Duodenal mucosa (tissue), 2 donors: ENCODE measurements around the gene ANKRD11.
"Not testable (repeated sequence)": the region's sequence is repeated elsewhere in the genome, so short reads cannot be mapped to it uniquely, and the experiment has no call there.

Experiments
- H3K27ac ChIP-seq: one replicate; pipeline ENCODE4 v1.7.0; 2013; ENCODE audit warnings: low read depth, low read length
- H3K27me3 ChIP-seq, 2 donors: one replicate each; pipeline ENCODE4 v1.7.0; 2013; ENCODE audit warnings: low read length in 2 of 2, control low read depth in 1 of 2; ENCODE audit not compliant: insufficient read depth in 2 of 2, control insufficient read depth in 1 of 2
- H3K36me3 ChIP-seq, 2 donors: one replicate each; pipeline ENCODE4 v1.7.0; 2013; ENCODE audit warnings: low read length in 2 of 2, control low read depth in 1 of 2; ENCODE audit not compliant: insufficient read depth in 2 of 2, control insufficient read depth in 1 of 2
- H3K4me1 ChIP-seq, 2 donors: one replicate each; pipeline ENCODE4 v1.7.0; 2013; ENCODE audit warnings: low read length in 2 of 2, control low read depth in 1 of 2; ENCODE audit not compliant: insufficient read depth in 2 of 2, control insufficient read depth in 1 of 2
- H3K4me3 ChIP-seq, 2 donors: one replicate each; pipeline ENCODE4 v1.7.0; 2013; ENCODE audit warnings: low read length in 2 of 2, low read depth in 1 of 2
- H3K9ac ChIP-seq, 2 donors: one replicate each; pipeline ENCODE4 v1.7.0; 2013; ENCODE audit warnings: low read length in 2 of 2, low read depth in 1 of 2
- H3K9me3 ChIP-seq, 2 donors: one replicate each; pipeline ENCODE4 v1.7.0; 2013; ENCODE audit warnings: low read length in 2 of 2, control low read depth in 1 of 2; ENCODE audit not compliant: control insufficient read depth in 1 of 2

Gene ANKRD11

GRCh38 chr16:89467382-89467781, 23.0 kb downstream of the ANKRD11 start:
- Histone ChIP-seq H3K9me3 (no peaks in the 10 kb centered on the region), H3K4me1 (peaks cover 20 to 36% of the 10 kb centered on the region in 2 donors)

GRCh38 chr16:89466920-89467319, 23.4 kb downstream of the ANKRD11 start:
- H3K9me3 ChIP-seq: no peaks in the 10 kb centered on the region
- no peak overlapping the region for H3K4me3 ChIP-seq
- H3K4me1 ChIP-seq: peaks cover 16 to 31% of the 10 kb centered on the region in 2 donors
- no peak overlapping the region for H3K27ac ChIP-seq
- H3K9ac ChIP-seq: no peak overlapping the region
- no peaks in the 10 kb centered on the region for H3K27me3 ChIP-seq
- peaks cover 4 to 7% of the 10 kb centered on the region in 2 donors for H3K36me3 ChIP-seq

More at GRCh38 chr16:89467382-89467781, 23.0 kb downstream of the ANKRD11 start:
- Histone ChIP-seq H3K9ac (no peak overlapping the region), H3K36me3 (peaks cover 4 to 7% of the 10 kb centered on the region in 2 donors), H3K27me3 (no peaks in the 10 kb centered on the region), H3K27ac (no peak overlapping the region), H3K4me3 (no peak overlapping the region)

GRCh38 chr16:89463312-89463711, 27.0 kb downstream of the ANKRD11 start:
- not testable (repeated sequence) for H3K4me3 ChIP-seq, H3K36me3 ChIP-seq, H3K9me3 ChIP-seq, H3K4me1 ChIP-seq, H3K9ac ChIP-seq, H3K27ac ChIP-seq, H3K27me3 ChIP-seq

- not testable (repeated sequence) for H3K4me3 ChIP-seq, H3K9ac ChIP-seq, H3K9me3 ChIP-seq, H3K4me1 ChIP-seq, H3K27me3 ChIP-seq, H3K36me3 ChIP-seq, H3K27ac ChIP-seq
Measured at GRCh38 chr16:89462639-89463038, 27.7 kb downstream of the ANKRD11 start.

GRCh38 chr16:89461890-89462289, 28.5 kb downstream of the ANKRD11 start:
- H3K27ac ChIP-seq, H3K27me3 ChIP-seq, H3K4me3 ChIP-seq, H3K9ac ChIP-seq, H3K4me1 ChIP-seq, H3K9me3 ChIP-seq, H3K36me3 ChIP-seq: not testable (repeated sequence)

GRCh38 chr16:89460556-89460955, 29.8 kb downstream of the ANKRD11 start:
- H3K4me1 ChIP-seq: peaks cover 0 to 2% of the 10 kb centered on the region in 2 donors
- peaks cover 2 to 4% of the 10 kb centered on the region in 2 donors for H3K36me3 ChIP-seq
- H3K27me3 ChIP-seq: no peaks in the 10 kb centered on the region
- H3K9me3 ChIP-seq: no peaks in the 10 kb centered on the region
- H3K9ac ChIP-seq: no peak overlapping the region
- no peak overlapping the region for H3K4me3 ChIP-seq
- H3K27ac ChIP-seq: no peak overlapping the region

GRCh38 chr16:89458967-89459366, 31.4 kb downstream of the ANKRD11 start:
- no peak overlapping the region for H3K4me3 ChIP-seq
- no peaks in the 10 kb centered on the region for H3K36me3 ChIP-seq
- H3K27me3 ChIP-seq: no peaks in the 10 kb centered on the region
- H3K27ac ChIP-seq: no peak overlapping the region
- no peak overlapping the region for H3K9ac ChIP-seq
- H3K4me1 ChIP-seq: peaks cover 5 to 12% of the 10 kb centered on the region in 2 donors
- H3K9me3 ChIP-seq: no peaks in the 10 kb centered on the region

- Histone ChIP-seq H3K27ac (no peak overlapping the region), H3K9ac (no peak overlapping the region), H3K36me3 (no peaks in the 10 kb centered on the region), H3K4me1 (peaks cover 9 to 16% of the 10 kb centered on the region in 2 donors), H3K27me3 (no peaks in the 10 kb centered on the region), H3K9me3 (no peaks in the 10 kb centered on the region), H3K4me3 (no peak overlapping the region)
Measured at GRCh38 chr16:89458551-89458950, 31.8 kb downstream of the ANKRD11 start.

- Histone ChIP-seq H3K4me3 (no peak overlapping the region), H3K36me3 (no peaks in the 10 kb centered on the region), H3K9ac (no peak overlapping the region), H3K27me3 (no peaks in the 10 kb centered on the region), H3K9me3 (no peaks in the 10 kb centered on the region), H3K4me1 (peaks cover 19 to 25% of the 10 kb centered on the region in 2 donors), H3K27ac (no peak overlapping the region)
Measured at GRCh38 chr16:89456419-89456959, 33.9 kb downstream of the ANKRD11 start.

GRCh38 chr16:89455692-89456091, 34.7 kb downstream of the ANKRD11 start:
- Histone ChIP-seq H3K27ac (no peak overlapping the region), H3K9me3 (no peaks in the 10 kb centered on the region), H3K4me1 (peaks cover 19 to 28% of the 10 kb centered on the region in 2 donors), H3K4me3 (no peak overlapping the region), H3K27me3 (no peaks in the 10 kb centered on the region), H3K36me3 (no peaks in the 10 kb centered on the region), H3K9ac (no peak overlapping the region)

GRCh38 chr16:89455178-89455577, 35.2 kb downstream of the ANKRD11 start:
- Histone ChIP-seq H3K4me1 (peaks cover 24 to 31% of the 10 kb centered on the region in 2 donors), H3K36me3 (no peaks in the 10 kb centered on the region), H3K27me3 (no peaks in the 10 kb centered on the region), H3K9ac (no peak overlapping the region), H3K4me3 (no peak overlapping the region), H3K27ac (no peak overlapping the region), H3K9me3 (no peaks in the 10 kb centered on the region)
